Activated CD4-positive, alpha-beta T cell treated with anti-CD3 and anti-CD28 coated beads for 36 hours (primary cell): ENCODE data around the gene GFRA1. TPM values are rescaled to one million over a fixed set of nuclear protein-coding genes. Genes with fewer than 3 reads are reported as not detected.

Experiments
- ATAC-seq: fragments of 200-7000 bp; cut with Tn5 transposase; one replicate; pipeline ENCODE4 v1.10.0; 2021; ENCODE audit warnings: mild to moderate bottlenecking, moderate library complexity
- CTCF ChIA-PET: fragments of 350-600 bp; sonication (Branson Sonifier 250); formaldehyde crosslinking; loops from one replicate; lab custom pipeline; 2021; ENCODE audit warnings: antibody characterized with exemption; lab: Charles Lee
- POLR2A ChIA-PET: fragments of 350-600 bp; sonication (Branson Sonifier 250); formaldehyde crosslinking; loops from one replicate; lab custom pipeline; 2021; ENCODE audit warnings: antibody characterized with exemption, inconsistent platforms; lab: Charles Lee
- DNase-seq: peaks from one replicate; pipeline ENCODE4 v3.0.0-alpha.2; 2020
- H3K27ac Mint-ChIP-seq: one replicate; pipeline ENCODE4 v1.8.0; 2021; ENCODE audit warnings: mixed read lengths
- H3K27me3 Mint-ChIP-seq: one replicate; pipeline ENCODE4 v1.8.0; 2021; ENCODE audit warnings: mixed read lengths
- H3K36me3 Mint-ChIP-seq: one replicate; pipeline ENCODE4 v1.8.0; 2021; ENCODE audit warnings: low read depth, mixed read lengths
- H3K4me1 Mint-ChIP-seq: one replicate; pipeline ENCODE4 v1.8.0; 2021; ENCODE audit warnings: mixed read lengths
- H3K4me3 Mint-ChIP-seq: one replicate; pipeline ENCODE4 v1.8.0; 2021; ENCODE audit warnings: mild to moderate bottlenecking, moderate library complexity, mixed read lengths
- H3K9me3 Mint-ChIP-seq: one replicate; pipeline ENCODE4 v1.8.0; 2021; ENCODE audit warnings: low read depth, mixed read lengths
- intact Hi-C, 2 experiments: fragments of 100-400 bp; cut with DNase I in 1 of 2; cut with micrococcal nuclease in 1 of 2; formaldehyde crosslinking; loops; one replicate each; pipeline versions ENCODE4 v1.14.2 to v1.15.1; 2022 to 2024; cut with DNase I, micrococcal nuclease
- total RNA-seq, 2 experiments: library from RNA; stranded (reverse); gene quantifications; one replicate each; pipeline ENCODE4 v1.2.3, GENCODE V29; 2021

The GFRA1 gene
- total RNA-seq, 2 experiments from 2014 or later: 0.09 to 0.11 TPM

DNA sequence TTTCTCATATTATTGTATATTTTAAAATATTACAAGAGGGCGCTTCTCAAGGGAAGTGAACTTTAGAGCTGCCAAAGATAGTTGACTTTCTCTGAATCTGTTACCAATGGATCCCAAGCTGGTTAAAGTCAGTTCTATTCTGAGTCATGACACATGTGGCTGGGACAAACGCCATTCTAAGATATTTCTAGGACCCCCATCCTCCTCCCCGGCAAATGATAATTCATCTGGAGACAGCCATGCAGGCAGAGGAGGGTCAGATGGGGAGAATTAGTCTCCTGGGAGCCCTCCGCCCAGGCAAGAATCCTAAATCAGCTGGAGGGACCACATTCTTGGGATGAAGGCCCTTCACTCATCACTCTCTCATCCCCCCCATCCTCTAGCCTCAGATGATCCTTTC, 187.7 kb downstream of the GFRA1 start:
- DNase-seq: no peak
- peaks cover 2% of the 10 kb centered on the region for H3K27me3 Mint-ChIP-seq
- ATAC-seq: no peak
- no peak overlapping the region for H3K27ac Mint-ChIP-seq
- no peak overlapping the region for H3K4me3 Mint-ChIP-seq
- CTCF ChIA-PET: no interaction called here
- no peaks in the 10 kb centered on the region for H3K36me3 Mint-ChIP-seq
- intact Hi-C loops: no loop called here
- no peaks in the 10 kb centered on the region for H3K4me1 Mint-ChIP-seq
- POLR2A ChIA-PET: no interaction called here
- H3K9me3 Mint-ChIP-seq: no peaks in the 10 kb centered on the region

DNA sequence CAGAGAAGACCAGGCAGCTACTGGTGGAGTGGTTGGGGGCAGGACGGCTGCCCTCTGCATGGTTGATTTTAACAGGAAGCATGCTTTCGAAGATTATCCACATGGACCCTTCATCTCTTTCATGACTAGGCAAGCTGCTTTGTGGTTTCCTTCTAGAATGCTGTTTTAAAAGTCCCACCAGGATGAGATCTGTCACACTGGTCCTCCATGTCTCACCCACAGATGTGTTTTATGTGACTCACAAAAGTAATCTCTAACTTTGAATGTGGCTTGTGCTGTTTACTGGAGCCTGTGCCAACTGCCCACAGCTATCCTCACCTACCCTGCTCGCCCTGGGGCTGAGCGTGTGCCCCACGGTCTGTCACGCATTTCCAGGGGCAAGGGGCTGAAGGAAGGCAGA, 188.8 kb downstream of the GFRA1 start:
- peaks cover 2% of the 10 kb centered on the region for H3K27me3 Mint-ChIP-seq
- no peak overlapping the region for H3K27ac Mint-ChIP-seq
- H3K9me3 Mint-ChIP-seq: no peaks in the 10 kb centered on the region
- DNase-seq: no peak
- CTCF ChIA-PET: no interaction called here
- H3K4me3 Mint-ChIP-seq: no peak overlapping the region
- no peaks in the 10 kb centered on the region for H3K36me3 Mint-ChIP-seq
- no peaks in the 10 kb centered on the region for H3K4me1 Mint-ChIP-seq
- no peak for ATAC-seq
- POLR2A ChIA-PET: no interaction called here
- intact Hi-C loops: no loop called here

DNA sequence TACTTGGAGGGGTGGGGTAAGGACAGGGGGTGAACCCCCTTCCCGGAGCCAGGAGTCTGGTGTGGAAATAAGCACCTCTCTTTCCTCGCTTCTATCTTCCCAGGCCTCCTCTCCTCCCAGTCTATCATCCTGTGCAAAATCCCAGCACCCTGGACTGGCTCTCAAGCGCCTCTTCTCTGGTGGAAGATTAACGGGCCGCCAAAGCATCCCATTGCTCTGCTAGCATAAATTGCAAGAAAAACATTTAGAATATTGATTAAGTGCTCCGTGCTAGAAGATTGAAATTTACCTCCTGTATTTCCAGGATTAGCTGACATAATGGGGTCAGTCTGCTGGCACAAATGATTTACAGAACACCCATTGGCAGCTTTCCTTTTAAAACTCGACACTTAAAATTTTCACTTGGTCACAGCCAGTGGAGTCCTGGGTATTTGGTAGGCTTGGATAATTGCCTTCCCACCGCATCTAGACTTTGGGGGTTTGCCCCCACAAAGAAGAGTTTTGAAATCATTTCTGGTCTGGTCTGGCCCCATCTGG, 189.7 kb downstream of the GFRA1 start:
- Mint-ChIP-seq H3K36me3 (no peaks in the 10 kb centered on the region), H3K27me3 (peaks cover 2% of the 10 kb centered on the region), H3K4me1 (no peaks in the 10 kb centered on the region), H3K27ac (no peak overlapping the region), H3K4me3 (no peak overlapping the region), H3K9me3 (no peaks in the 10 kb centered on the region)
- intact Hi-C loops: no loop called here
- CTCF ChIA-PET: no interaction called here
- DNase-seq (no peak), ATAC-seq (no peak)
- POLR2A ChIA-PET: no interaction called here

DNA sequence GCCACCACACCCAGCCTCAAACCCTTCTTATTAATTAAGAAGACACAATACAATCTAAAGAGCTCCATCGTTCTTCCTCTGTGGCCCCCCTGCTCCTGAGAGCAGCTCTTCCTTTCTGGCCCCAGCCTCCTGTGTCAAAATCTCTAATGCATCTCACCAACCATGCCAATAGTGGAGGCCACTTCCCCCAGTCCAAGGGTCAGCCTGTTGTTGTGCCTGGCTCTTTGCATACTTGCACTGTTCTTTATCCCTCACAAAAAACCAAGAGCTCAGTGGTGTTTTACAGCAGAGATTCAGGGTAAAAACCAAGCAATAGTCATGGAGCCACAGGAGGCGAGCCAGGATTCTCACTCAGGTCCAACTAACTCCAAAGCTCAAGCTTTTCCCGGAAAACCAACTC, 190.2 kb downstream of the GFRA1 start:
- POLR2A ChIA-PET: no interaction called here
- no peaks in the 10 kb centered on the region for H3K4me1 Mint-ChIP-seq
- peaks cover 2% of the 10 kb centered on the region for H3K27me3 Mint-ChIP-seq
- DNase-seq (no peak), ATAC-seq (no peak)
- no peak overlapping the region for H3K27ac Mint-ChIP-seq
- H3K4me3 Mint-ChIP-seq: no peak overlapping the region
- no peaks in the 10 kb centered on the region for H3K9me3 Mint-ChIP-seq
- CTCF ChIA-PET: interaction anchor here (1.3 kb wide), 1 partner anchor 15 kb away, joined by 3 read pairs; no protein-coding TSS in a partner anchor
- intact Hi-C loops: no loop called here
- H3K36me3 Mint-ChIP-seq: no peaks in the 10 kb centered on the region

DNA sequence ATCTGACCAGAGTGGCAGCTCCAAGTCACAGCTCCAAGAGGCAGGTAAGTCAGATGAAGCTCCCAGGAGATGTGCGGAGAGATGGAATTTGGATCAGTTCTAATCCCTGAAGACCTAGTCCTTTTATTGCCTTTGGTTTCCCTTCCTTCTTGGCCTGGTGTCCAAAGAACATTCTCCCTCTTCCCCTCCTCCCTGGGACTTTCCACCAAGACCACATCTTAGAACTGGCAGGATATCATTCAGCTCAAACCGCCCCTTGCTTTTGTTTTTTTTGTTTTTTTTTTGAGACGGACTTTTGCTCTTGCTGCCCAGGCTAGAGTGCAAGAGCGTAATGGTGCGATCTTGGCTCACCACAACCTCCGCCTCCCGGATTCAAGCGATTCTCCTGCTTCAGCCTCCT, 190.8 kb downstream of the GFRA1 start:
- CTCF ChIA-PET: interaction anchor here (1.3 kb wide), 1 partner anchor 15 kb away, joined by 3 read pairs; no protein-coding TSS in a partner anchor
- no peaks in the 10 kb centered on the region for H3K9me3 Mint-ChIP-seq

DNA sequence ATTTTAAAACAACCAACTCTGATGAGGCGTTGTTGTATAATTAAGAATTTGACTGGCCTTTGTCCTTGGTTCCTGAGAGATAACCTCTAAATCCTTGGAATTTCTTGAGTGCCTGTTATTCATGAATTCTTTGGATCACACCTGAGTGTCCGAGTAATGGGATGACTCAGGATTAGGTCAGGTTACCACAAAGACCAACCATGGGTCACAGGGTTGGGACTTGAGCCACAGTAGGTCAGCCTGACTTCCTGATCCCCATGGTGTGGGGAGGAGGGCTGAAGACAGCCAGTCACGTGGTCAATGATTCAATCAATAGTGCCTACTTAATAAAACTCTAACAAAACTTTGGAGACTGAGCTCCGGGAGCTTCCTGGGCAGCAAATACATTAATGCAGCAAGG, 192.5 kb downstream of the GFRA1 start:
- Mint-ChIP-seq H3K4me1 (no peaks in the 10 kb centered on the region), H3K27me3 (peaks cover 2% of the 10 kb centered on the region), H3K4me3 (no peak overlapping the region), H3K36me3 (no peaks in the 10 kb centered on the region), H3K27ac (no peak overlapping the region), H3K9me3 (no peaks in the 10 kb centered on the region)
- ChIA-PET POLR2A (no interaction called here), CTCF (no interaction called here)
- intact Hi-C loops: no loop called here
- no peak for ATAC-seq
- DNase-seq: no peak

More for the DNA sequence above, 190.8 kb downstream of the GFRA1 start:
- Mint-ChIP-seq H3K36me3 (no peaks in the 10 kb centered on the region), H3K27ac (no peak overlapping the region), H3K27me3 (peaks cover 2% of the 10 kb centered on the region), H3K4me3 (no peak overlapping the region), H3K4me1 (no peaks in the 10 kb centered on the region)
- POLR2A ChIA-PET: no interaction called here
- no peak for ATAC-seq
- intact Hi-C loops: no loop called here
- DNase-seq: no peak

DNA sequence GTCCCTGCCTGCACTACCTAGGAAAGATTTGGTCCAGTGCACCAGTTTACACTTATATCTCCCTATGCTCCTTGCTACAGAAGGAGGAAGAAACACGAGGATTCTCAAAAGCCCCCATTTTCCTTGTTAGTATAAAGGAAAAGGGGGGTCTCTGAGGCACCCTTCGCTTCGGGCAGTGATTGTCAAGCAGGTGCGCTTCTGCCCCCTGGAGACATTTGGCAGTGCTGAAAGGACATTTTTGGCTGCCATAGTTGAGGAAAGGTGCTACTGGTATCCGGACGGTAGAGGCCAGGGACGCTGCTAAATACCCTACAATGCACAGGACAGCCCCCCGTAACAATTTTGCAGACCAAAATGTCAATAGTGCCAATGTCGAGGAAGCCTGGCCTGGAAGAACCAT, 193.7 kb downstream of the GFRA1 start:
- intact Hi-C loops: no loop called here
- Mint-ChIP-seq H3K27me3 (peaks cover 2% of the 10 kb centered on the region), H3K36me3 (no peaks in the 10 kb centered on the region), H3K9me3 (no peaks in the 10 kb centered on the region), H3K4me3 (no peak overlapping the region), H3K4me1 (no peaks in the 10 kb centered on the region), H3K27ac (no peak overlapping the region)
- DNase-seq: no peak
- ChIA-PET CTCF (interaction anchor here (0.6 kb wide), 1 partner anchor 19 kb away, joined by 3 read pairs; no protein-coding TSS in a partner anchor), POLR2A (no interaction called here)
- no peak for ATAC-seq

DNA sequence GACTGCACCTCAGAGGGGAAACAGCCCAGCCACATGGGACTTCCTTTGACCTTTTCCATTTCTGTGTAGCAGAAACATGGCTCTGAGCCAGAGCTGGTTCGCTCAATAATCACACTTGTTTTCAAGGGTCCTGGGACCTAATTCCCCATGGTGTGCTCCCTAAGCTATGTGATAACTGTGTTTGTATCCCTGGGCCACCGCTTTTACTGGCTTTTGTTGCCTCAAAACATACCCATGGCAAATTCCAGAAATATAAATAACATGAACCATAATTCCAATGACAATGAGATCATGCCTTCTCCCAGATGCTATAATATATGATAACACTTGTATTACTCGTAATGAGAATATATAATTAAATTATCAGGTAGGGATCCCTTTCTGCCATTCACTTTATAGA, 196.4 kb downstream of the GFRA1 start:
- no peak overlapping the region for H3K27ac Mint-ChIP-seq
- no peak overlapping the region for H3K4me3 Mint-ChIP-seq
- H3K27me3 Mint-ChIP-seq: no peaks in the 10 kb centered on the region
- ChIA-PET POLR2A (no interaction called here), CTCF (no interaction called here)
- no peaks in the 10 kb centered on the region for H3K4me1 Mint-ChIP-seq
- ATAC-seq: no peak
- no peaks in the 10 kb centered on the region for H3K36me3 Mint-ChIP-seq
- no peaks in the 10 kb centered on the region for H3K9me3 Mint-ChIP-seq
- intact Hi-C loops: no loop called here
- DNase-seq: no peak

DNA sequence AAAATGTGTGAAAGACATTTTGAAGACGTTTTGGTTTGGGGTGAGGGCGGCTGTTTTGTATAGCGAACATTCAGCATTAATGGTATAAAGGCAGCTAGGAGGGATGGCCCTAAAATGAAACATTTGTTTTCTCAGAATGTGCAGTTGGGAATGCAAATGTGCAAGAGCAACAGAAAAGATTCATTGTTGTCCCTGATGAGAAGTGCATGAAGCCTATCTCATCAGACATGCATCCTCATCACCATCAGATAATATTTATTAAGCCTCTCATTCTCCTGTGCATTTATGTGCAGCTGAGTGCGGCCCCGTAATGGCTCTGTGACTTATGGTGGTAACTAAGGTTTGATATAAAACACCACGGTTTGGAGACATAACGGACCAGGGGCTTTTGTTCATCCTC, 199.5 kb downstream of the GFRA1 start:
- DNase-seq: no peak
- CTCF ChIA-PET: no interaction called here
- no peak for ATAC-seq
- Mint-ChIP-seq H3K36me3 (no peaks in the 10 kb centered on the region), H3K27ac (no peak overlapping the region), H3K27me3 (no peaks in the 10 kb centered on the region), H3K4me3 (no peak overlapping the region), H3K4me1 (no peaks in the 10 kb centered on the region), H3K9me3 (no peaks in the 10 kb centered on the region)
- intact Hi-C loops: no loop called here
- POLR2A ChIA-PET: no interaction called here

DNA sequence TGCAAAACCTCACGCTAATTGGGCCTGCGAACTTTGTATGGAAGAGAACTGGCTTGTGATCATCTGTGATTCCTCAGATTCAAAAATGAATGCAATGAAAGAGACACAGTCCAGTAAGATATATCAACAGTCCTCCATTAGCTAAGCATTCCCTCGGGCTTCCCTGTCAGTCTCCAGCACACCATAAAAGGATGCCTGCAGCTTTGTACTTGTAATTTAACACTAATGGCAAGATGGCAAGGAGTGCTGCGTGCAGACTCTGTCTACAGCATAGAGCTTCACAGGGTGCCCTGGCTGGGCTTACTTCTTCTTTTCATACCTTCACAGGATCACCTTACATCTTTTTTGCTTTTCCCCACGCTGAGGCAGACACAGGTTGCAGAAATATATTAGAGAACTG, 200.0 kb downstream of the GFRA1 start:
- ATAC-seq: no peak
- Mint-ChIP-seq H3K4me1 (no peaks in the 10 kb centered on the region), H3K4me3 (no peak overlapping the region), H3K36me3 (no peaks in the 10 kb centered on the region), H3K27ac (no peak overlapping the region), H3K27me3 (no peaks in the 10 kb centered on the region), H3K9me3 (no peaks in the 10 kb centered on the region)
- intact Hi-C loops: no loop called here
- ChIA-PET CTCF (interaction anchor here (0.7 kb wide), 1 partner anchor 209 kb away, joined by 3 read pairs; no protein-coding TSS in a partner anchor), POLR2A (no interaction called here)
- no peak for DNase-seq

DNA sequence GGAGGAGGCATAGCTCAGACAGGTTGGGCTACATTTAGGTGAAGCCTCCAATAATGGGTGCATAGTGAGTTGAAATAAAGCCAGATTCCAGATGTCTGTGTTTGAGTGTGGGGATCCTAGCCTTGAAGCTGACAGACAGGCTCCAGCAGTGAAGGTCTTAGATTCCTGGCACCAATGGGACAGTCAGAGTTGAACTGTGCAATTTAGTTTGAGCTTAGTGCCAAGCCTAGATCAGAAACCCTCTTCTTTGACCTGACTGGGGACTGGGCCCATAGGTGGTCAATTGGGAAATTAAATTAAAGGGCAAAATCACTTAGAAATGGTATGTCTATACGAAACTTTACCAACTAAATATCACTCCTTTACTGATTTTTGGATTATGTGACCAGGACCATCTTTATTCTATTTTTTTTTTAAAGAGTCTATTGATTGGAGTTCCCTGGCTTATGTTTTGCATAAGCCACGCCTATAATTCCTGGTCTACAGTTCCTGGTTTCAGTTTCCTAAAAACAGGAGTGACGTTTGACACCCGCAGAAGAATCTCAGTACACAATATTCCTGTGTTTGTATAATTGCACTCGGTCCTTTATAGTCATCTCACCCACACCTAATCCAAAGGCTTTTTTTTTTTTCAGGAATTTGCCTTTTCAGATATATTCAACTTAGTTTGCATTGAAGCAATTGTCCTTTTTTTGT, 201.4 kb downstream of the GFRA1 start:
- ChIA-PET CTCF (no interaction called here), POLR2A (no interaction called here)
- Mint-ChIP-seq H3K9me3 (no peaks in the 10 kb centered on the region), H3K4me3 (no peak overlapping the region), H3K36me3 (no peaks in the 10 kb centered on the region), H3K27ac (no peak overlapping the region), H3K27me3 (no peaks in the 10 kb centered on the region), H3K4me1 (no peaks in the 10 kb centered on the region)
- intact Hi-C loops: no loop called here
- DNase-seq (no peak), ATAC-seq (no peak)

DNA sequence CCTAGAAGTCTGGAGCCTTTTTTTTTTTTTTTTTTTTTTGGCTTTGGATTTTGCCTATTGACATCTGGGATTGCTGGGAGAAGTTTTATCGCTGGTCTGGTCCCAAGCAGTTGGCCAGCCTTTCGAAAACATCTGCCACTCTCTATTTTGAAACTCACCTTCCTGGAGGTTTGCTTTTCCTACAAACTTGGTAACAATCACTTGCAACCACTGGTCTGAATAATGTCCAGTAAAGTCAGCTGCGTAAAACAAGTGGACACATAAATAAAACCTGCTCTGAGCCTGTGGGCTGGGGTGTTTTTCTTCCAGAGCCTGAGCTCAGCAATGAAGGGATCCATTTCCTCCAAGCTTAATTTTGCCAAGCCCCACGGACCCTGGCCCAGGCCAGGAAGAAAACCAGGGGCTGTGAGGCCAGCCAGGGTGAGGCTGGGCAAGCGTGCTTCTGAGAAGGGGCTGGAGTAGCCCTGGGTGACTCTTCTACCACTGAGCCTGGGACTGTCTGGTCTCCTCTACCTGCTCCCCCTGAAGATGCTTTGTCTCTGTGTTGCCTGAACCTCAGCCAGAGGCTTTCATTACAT, 202.2 kb downstream of the GFRA1 start:
- Mint-ChIP-seq H3K27ac (no peak overlapping the region), H3K9me3 (no peaks in the 10 kb centered on the region), H3K27me3 (no peaks in the 10 kb centered on the region), H3K36me3 (no peaks in the 10 kb centered on the region), H3K4me1 (no peaks in the 10 kb centered on the region), H3K4me3 (no peak overlapping the region)
- DNase-seq: no peak
- CTCF ChIA-PET: no interaction called here
- POLR2A ChIA-PET: no interaction called here
- ATAC-seq: no peak
- intact Hi-C loops: no loop called here
